K562 (cell line): ENCODE measurements around the gene MRPL52. TPM values are rescaled to one million over a fixed set of nuclear protein-coding genes. Genes with fewer than 3 reads are reported as not detected.

Source experiments
- C11orf30 ChIP-seq: fragments of 450-650 bp; IDR thresholded peaks from 2 replicates; pipeline ENCODE4 v1.6.1; 2016; ENCODE audit warnings: low read depth, mild to moderate bottlenecking
- CC2D1A ChIP-seq: fragments of 450-650 bp; IDR thresholded peaks from 2 replicates; pipeline ENCODE4 v1.6.1; 2017; ENCODE audit warnings: mild to moderate bottlenecking
- EP400 ChIP-seq: fragments of 450-650 bp; IDR thresholded peaks from 2 replicates; pipeline ENCODE4 v1.6.1; 2017; ENCODE audit warnings: antibody characterized with exemption, mild to moderate bottlenecking, moderate library complexity
- FOXJ2 ChIP-seq: fragments of 200-800 bp; sonication (Bioruptor generic); IDR thresholded peaks from 2 replicates; pipeline ENCODE4 v1.6.1; 2016; ENCODE audit warnings: missing genetic modification characterization, missing compliant biosample characterization
- FOXO4 ChIP-seq: fragments of 450-650 bp; formaldehyde crosslinking; IDR thresholded peaks from 2 replicates; pipeline ENCODE4 v1.4.0; 2020; ENCODE audit warnings: mild to moderate bottlenecking, moderate library complexity
- KDM4B ChIP-seq, 2 experiments: fragments of 450-650 bp in 1 of 2; sonication (generic) in 1 of 2; IDR thresholded peaks; 2 replicates each; pipeline ENCODE4 v1.6.1; 2016 to 2017; ENCODE audit warnings: borderline replicate concordance in 2 of 2, antibody characterized with exemption in 1 of 2, low read depth in 1 of 2, mild to moderate bottlenecking in 1 of 2
- MAFK ChIP-seq: IDR thresholded peaks from 2 replicates; pipeline ENCODE4 v1.6.1; 2011; ENCODE audit warnings: low read length, improper control_type of control experiment
- NRF1 ChIP-seq, 2 experiments: fragments of 450-650 bp; IDR thresholded peaks in 1 of 2; conservative IDR thresholded peaks in 1 of 2; 2 replicates each; pipeline ENCODE4 v1.6.1; 2014; ENCODE audit warnings: mild to moderate bottlenecking in 2 of 2
- SMAD3 ChIP-seq: fragments of 450-650 bp; formaldehyde crosslinking; conservative IDR thresholded peaks from 2 replicates; pipeline ENCODE4 v1.4.0; 2020; ENCODE audit warnings: mild to moderate bottlenecking
- TAF9B ChIP-seq: fragments of 450-650 bp; IDR thresholded peaks from 2 replicates; pipeline ENCODE4 v1.6.1; 2018; ENCODE audit warnings: mild to moderate bottlenecking; ENCODE audit not compliant: partially characterized antibody
- TAL1 ChIP-seq: fragments of 450-650 bp; IDR thresholded peaks from 2 replicates; pipeline ENCODE4 v1.6.1; 2016; ENCODE audit warnings: mild to moderate bottlenecking
- TCF7L2 ChIP-seq: fragments of 150-350 bp; IDR thresholded peaks from 2 replicates; pipeline ENCODE4 v1.6.1; 2016; ENCODE audit warnings: low read depth, mild to moderate bottlenecking, low read length, moderate library complexity
- ZBTB9 ChIP-seq: fragments of 450-650 bp; formaldehyde crosslinking; IDR thresholded peaks from 2 replicates; pipeline ENCODE4 v1.4.0; 2020; ENCODE audit warnings: mild to moderate bottlenecking, moderate library complexity
- ZFX ChIP-seq: sonication (generic); formaldehyde crosslinking; IDR thresholded peaks from 2 replicates; pipeline ENCODE4 v1.8.0; 2022; ENCODE audit warnings: mild to moderate bottlenecking, missing genetic modification reagents, moderate library complexity
- ZNF384 ChIP-seq: IDR thresholded peaks from 2 replicates; pipeline ENCODE4 v1.6.1; 2012; ENCODE audit warnings: low read depth, low read length, improper control_type of control experiment
- polyA plus RNA-seq, 8 experiments: library from polyadenylated mRNA; depleted of rRNA in 4 of 8; stranded (reverse) in 5 of 8; unstranded in 3 of 8; fragments of >200 nt; fragmentation: Nextera tagmentation in 2 of 8; fragmentation: Illumina TruSeq in 1 of 8; extraction: Ambion mirVana in 2 of 8; extraction: Trizol in 1 of 8; gene quantifications; 2 replicates each; pipeline versions ENCODE4 v1.2.1 to v1.2.3, GENCODE V29; 2011 to 2014; ENCODE audit warnings: inconsistent platforms in 1 of 8, missing spikeins in 1 of 8
- total RNA-seq, 7 experiments: library from RNA; depleted of rRNA in 6 of 7; stranded (reverse); fragments of >200 nt in 6 of 7; fragmentation: Illumina TruSeq in 2 of 7; extraction: Trizol in 2 of 7; gene quantifications; 2 replicates each; pipeline versions ENCODE4 v1.2.1 to v1.2.3, GENCODE V29; 2011 to 2021; ENCODE audit warnings: low replicate concordance in 1 of 7
- TF ChIP-seq, protein P1 (sequence below): sonication (generic); formaldehyde crosslinking; IDR thresholded peaks from 2 replicates; pipeline ENCODE4 v1.8.0; 2022; ENCODE audit warnings: mild to moderate bottlenecking, missing genetic modification reagents
- TF ChIP-seq, protein P2 (sequence below): fragments of 450-650 bp; IDR thresholded peaks from 2 replicates; pipeline ENCODE4 v1.6.1; 2016; ENCODE audit warnings: borderline replicate concordance
- TF ChIP-seq, protein P3 (sequence below), 2 experiments: IDR thresholded peaks in 1 of 2; conservative IDR thresholded peaks in 1 of 2; 2 replicates each; pipeline ENCODE4 v1.6.1; 2016; ENCODE audit warnings: low read depth in 2 of 2, mild to moderate bottlenecking in 1 of 2, missing compliant biosample characterization in 1 of 2, missing genetic modification characterization in 1 of 2, moderate library complexity in 1 of 2

The MRPL52 gene
- total and polyA plus RNA-seq, 9 of the 15 experiments (the other 6 are each of a cell fraction or from before 2014, with no cell fraction given) = 56.5 to 213 (median 168) TPM

- TF ChIP-seq MAFK (no peak), ZFX (CRISPR knock-in tag) (no peak), CC2D1A (no peak), TAL1 (no peak), SMAD3 (CRISPR knock-in tag) (no peak), NRF1 (conservative IDR thresholded peaks at IDR 0.05 in 1 of 2, IDR thresholded peaks at IDR 0.05 in 1 of 2) (peak; percentile 37 to 60; a peak in 2 of 4 replicates), FOXJ2 (tag) (no peak), FOXO4 (CRISPR knock-in tag) (no peak), KDM4B (IDR thresholded peaks at IDR 0.05; ENCODE audit: borderline replicate concordance in 2 of 2, low read depth in 1 of 2) (no peak), TCF7L2 (no peak), ZBTB9 (CRISPR knock-in tag) (no peak), EP400 (no peak), ZNF384 (no peak), C11orf30 (no peak), TAF9B (peak; percentile 1)
- TF ChIP-seq, protein P1, sequence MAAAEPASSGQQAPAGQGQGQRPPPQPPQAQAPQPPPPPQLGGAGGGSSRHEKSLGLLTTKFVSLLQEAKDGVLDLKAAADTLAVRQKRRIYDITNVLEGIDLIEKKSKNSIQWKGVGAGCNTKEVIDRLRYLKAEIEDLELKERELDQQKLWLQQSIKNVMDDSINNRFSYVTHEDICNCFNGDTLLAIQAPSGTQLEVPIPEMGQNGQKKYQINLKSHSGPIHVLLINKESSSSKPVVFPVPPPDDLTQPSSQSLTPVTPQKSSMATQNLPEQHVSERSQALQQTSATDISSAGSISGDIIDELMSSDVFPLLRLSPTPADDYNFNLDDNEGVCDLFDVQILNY (CRISPR knock-in tag) = no peak
- TF ChIP-seq, protein P2, sequence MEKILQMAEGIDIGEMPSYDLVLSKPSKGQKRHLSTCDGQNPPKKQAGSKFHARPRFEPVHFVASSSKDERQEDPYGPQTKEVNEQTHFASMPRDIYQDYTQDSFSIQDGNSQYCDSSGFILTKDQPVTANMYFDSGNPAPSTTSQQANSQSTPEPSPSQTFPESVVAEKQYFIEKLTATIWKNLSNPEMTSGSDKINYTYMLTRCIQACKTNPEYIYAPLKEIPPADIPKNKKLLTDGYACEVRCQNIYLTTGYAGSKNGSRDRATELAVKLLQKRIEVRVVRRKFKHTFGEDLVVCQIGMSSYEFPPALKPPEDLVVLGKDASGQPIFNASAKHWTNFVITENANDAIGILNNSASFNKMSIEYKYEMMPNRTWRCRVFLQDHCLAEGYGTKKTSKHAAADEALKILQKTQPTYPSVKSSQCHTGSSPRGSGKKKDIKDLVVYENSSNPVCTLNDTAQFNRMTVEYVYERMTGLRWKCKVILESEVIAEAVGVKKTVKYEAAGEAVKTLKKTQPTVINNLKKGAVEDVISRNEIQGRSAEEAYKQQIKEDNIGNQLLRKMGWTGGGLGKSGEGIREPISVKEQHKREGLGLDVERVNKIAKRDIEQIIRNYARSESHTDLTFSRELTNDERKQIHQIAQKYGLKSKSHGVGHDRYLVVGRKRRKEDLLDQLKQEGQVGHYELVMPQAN = no peak
- TF ChIP-seq, protein P3, sequence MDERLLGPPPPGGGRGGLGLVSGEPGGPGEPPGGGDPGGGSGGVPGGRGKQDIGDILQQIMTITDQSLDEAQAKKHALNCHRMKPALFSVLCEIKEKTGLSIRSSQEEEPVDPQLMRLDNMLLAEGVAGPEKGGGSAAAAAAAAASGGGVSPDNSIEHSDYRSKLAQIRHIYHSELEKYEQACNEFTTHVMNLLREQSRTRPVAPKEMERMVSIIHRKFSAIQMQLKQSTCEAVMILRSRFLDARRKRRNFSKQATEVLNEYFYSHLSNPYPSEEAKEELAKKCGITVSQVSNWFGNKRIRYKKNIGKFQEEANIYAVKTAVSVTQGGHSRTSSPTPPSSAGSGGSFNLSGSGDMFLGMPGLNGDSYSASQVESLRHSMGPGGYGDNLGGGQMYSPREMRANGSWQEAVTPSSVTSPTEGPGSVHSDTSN (CRISPR knock-in tag; IDR thresholded peaks at IDR 0.05; ENCODE audit: low read depth) = no peak
- TF ChIP-seq, protein P3 (tag; conservative IDR thresholded peaks at IDR 0.05; ENCODE audit: low read depth) = no peak
Measured at GRCh38 chr14:22872833-22873520, 43.3 kb downstream of the MRPL52 start (continued).
